Fibroblast of lung (primary cell): ENCODE data around the gene COL16A1. TPM values are rescaled to one million over a fixed set of nuclear protein-coding genes. Genes with fewer than 3 reads are reported as not detected.
A peak's percentile ranks its signal among the peaks of the same experiment; 100 is the strongest.

Source experiments
- DNase-seq, 2 donors: peaks; one replicate each; pipeline versions ENCODE4 v3.0.0 to v3.0.0-alpha.2; 2010; ENCODE audit warnings: low read depth in 2 of 2
- H2AFZ ChIP-seq: 2 replicates; pipeline ENCODE4 v1.5.1; 2012; ENCODE audit warnings: low read length, control low read depth, inconsistent platforms
- H3K27ac ChIP-seq: 2 replicates; pipeline ENCODE4 v1.5.1; 2011; ENCODE audit warnings: low read length, control low read depth; ENCODE audit not compliant: insufficient read depth
- H3K27me3 ChIP-seq: 2 replicates; pipeline ENCODE4 v1.5.1; 2011; ENCODE audit warnings: mild to moderate bottlenecking, low read length; ENCODE audit not compliant: control insufficient read depth, insufficient read depth
- H3K36me3 ChIP-seq: 2 replicates; pipeline ENCODE4 v1.5.1; 2011; ENCODE audit warnings: low read length; ENCODE audit not compliant: control insufficient read depth, insufficient read depth
- H3K4me1 ChIP-seq: 2 replicates; pipeline ENCODE4 v1.5.1; 2011; ENCODE audit warnings: low read length; ENCODE audit not compliant: control insufficient read depth, insufficient read depth; ENCODE audit errors: extremely low read depth
- H3K4me2 ChIP-seq: 2 replicates; pipeline ENCODE4 v1.5.1; 2011; ENCODE audit warnings: low read length, control low read depth; ENCODE audit not compliant: insufficient read depth; ENCODE audit errors: extremely low read depth
- H3K4me3 ChIP-seq, 4 experiments: fragments of 200-600 bp in 1 of 4; sonication (generic) in 1 of 4; replicated peaks in 1 of 4; 2 replicates each; pipeline ENCODE4 v1.5.1; 2011 to 2016; ENCODE audit warnings: low read length in 4 of 4, low read depth in 3 of 4, mild to moderate bottlenecking in 3 of 4, control low read depth in 2 of 4, inconsistent platforms in 1 of 4, mixed read lengths in 1 of 4; ENCODE audit not compliant: insufficient read depth in 1 of 4; ENCODE audit errors: control extremely low read depth in 1 of 4
- H3K79me2 ChIP-seq: 2 replicates; pipeline ENCODE4 v1.5.1; 2012; ENCODE audit warnings: mild to moderate bottlenecking, low read length, inconsistent platforms; ENCODE audit not compliant: control insufficient read depth, insufficient read depth
- H3K9ac ChIP-seq: 2 replicates; pipeline ENCODE4 v1.5.1; 2011; ENCODE audit warnings: mild to moderate bottlenecking, low read length, control low read depth; ENCODE audit not compliant: insufficient read depth
- H3K9me3 ChIP-seq: 2 replicates; pipeline ENCODE4 v1.5.1; 2012; ENCODE audit warnings: low read depth, low read length; ENCODE audit not compliant: control insufficient read depth, insufficient read depth
- H4K20me1 ChIP-seq: 2 replicates; pipeline ENCODE4 v1.5.1; 2011; ENCODE audit warnings: low read length; ENCODE audit not compliant: control insufficient read depth, insufficient read depth; ENCODE audit errors: extremely low read depth
- CTCF ChIP-seq, 2 donors: IDR thresholded peaks in 1 of 2; conservative IDR thresholded peaks in 1 of 2; 1 replicate in 1 of 2; 2 replicates in 1 of 2; pipeline ENCODE4 v1.5.1; 2011 to 2012; ENCODE audit warnings: low read length in 2 of 2, control low read depth in 1 of 2, inconsistent platforms in 1 of 2, low read depth in 1 of 2, mild to moderate bottlenecking in 1 of 2
- EZH2 ChIP-seq: IDR thresholded peaks from 2 replicates; pipeline ENCODE4 v1.5.1; 2012; ENCODE audit warnings: low read length, control low read depth, mild to moderate bottlenecking; ENCODE audit errors: missing control alignments
- polyA plus RNA-seq, 2 donors: library from polyadenylated mRNA; depleted of rRNA in 1 of 2; stranded (reverse) in 1 of 2; unstranded in 1 of 2; fragments of >200 nt; gene quantifications; 2 replicates each; pipeline ENCODE4 v1.2.1, GENCODE V29; 2011 to 2012; ENCODE audit warnings: missing spikeins in 1 of 2
- total RNA-seq: library from RNA; depleted of rRNA; stranded (reverse); fragments of >200 nt; gene quantifications from 2 replicates; pipeline ENCODE4 v1.2.1, GENCODE V29; 2014

The COL16A1 gene
- total and polyA plus RNA-seq, 2 donors (not counting 1 experiment from before 2014, with no cell fraction given): 20.9 to 80.3 TPM

- H3K36me3 ChIP-seq: no peaks in the 10 kb centered on the region
- no peak overlapping the region for H2AFZ ChIP-seq
- no peaks in the 10 kb centered on the region for H3K79me2 ChIP-seq
- no peaks in the 10 kb centered on the region for H3K9me3 ChIP-seq
- no peaks in the 10 kb centered on the region for H3K27me3 ChIP-seq
- no peak overlapping the region for H3K27ac ChIP-seq
- H4K20me1 ChIP-seq: no peaks in the 10 kb centered on the region
- no peak for TF ChIP-seq CTCF (conservative IDR thresholded peaks at IDR 0.05 in 1 of 2, IDR thresholded peaks at IDR 0.05 in 1 of 2; ENCODE audit: low read depth in 1 of 2, low read length in 2 of 2)
- no peak for TF ChIP-seq EZH2
- H3K4me2 ChIP-seq: no peak overlapping the region
- DNase-seq: no peak
- no peak overlapping the region for H3K4me3 ChIP-seq
- H3K4me1 ChIP-seq: no peaks in the 10 kb centered on the region
- no peak overlapping the region for H3K9ac ChIP-seq
These were observed 22.9 kb upstream of the COL16A1 start for GRCh38 chr1:31726715-31727114.

DNA sequence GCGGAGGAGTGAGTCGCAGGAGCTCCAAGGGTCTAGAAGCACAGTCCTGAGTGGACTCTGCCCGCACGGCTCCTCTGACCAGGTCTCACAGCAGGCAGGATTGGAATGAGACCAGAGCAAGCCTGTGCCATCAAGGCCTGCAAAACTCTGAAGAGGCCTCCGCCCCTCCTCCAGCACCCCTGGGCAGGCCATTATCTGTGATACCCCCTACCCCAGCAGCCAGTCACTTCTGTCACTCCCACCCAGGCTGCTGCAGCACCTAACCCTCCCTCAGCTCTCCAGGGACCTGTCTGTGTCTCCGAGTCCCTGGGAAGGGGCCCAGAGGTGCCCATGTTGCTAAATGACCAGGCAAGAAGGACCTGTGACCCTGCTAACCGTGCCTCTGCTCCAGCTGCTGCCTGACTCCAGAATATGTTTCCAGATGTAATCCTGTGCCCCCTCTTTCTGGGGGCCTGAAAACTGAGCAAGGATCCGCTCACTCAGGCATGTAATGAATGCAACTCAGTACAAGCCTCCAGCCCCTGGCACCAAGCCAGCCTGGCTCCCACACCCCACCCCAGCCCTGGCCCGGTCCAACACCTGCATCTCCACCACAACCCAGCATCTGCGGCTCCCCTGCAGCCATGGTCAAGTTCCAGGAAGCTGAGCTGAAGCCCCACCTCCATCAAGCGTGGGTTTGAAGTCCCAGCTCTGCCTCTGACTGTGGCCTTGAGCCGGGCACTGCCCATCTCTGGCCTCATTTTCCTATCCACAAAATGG is 22.1 kb upstream of the COL16A1 start:
- Histone ChIP-seq H3K9ac (no peak overlapping the region), H3K4me2 (no peak overlapping the region), H3K9me3 (no peaks in the 10 kb centered on the region), H3K36me3 (no peaks in the 10 kb centered on the region), H2AFZ (no peak overlapping the region), H3K4me3 (no peak overlapping the region), H3K4me1 (no peaks in the 10 kb centered on the region), H3K27ac (no peak overlapping the region), H3K79me2 (no peaks in the 10 kb centered on the region), H4K20me1 (no peaks in the 10 kb centered on the region), H3K27me3 (peaks cover 2% of the 10 kb centered on the region)
- DNase-seq: peak in 1 of 2 donors; percentile 48
- TF ChIP-seq CTCF (conservative IDR thresholded peaks at IDR 0.05 in 1 of 2, IDR thresholded peaks at IDR 0.05 in 1 of 2; ENCODE audit: low read depth in 1 of 2, low read length in 2 of 2): no peak
- TF ChIP-seq EZH2: no peak

GRCh38 chr1:31725134-31725533 is 21.3 kb upstream of the COL16A1 start:
- no peaks in the 10 kb centered on the region for H3K4me1 ChIP-seq
- peaks cover 2% of the 10 kb centered on the region for H3K27me3 ChIP-seq
- no peaks in the 10 kb centered on the region for H3K79me2 ChIP-seq
- H3K9me3 ChIP-seq: no peaks in the 10 kb centered on the region
- no peak for DNase-seq
- H4K20me1 ChIP-seq: no peaks in the 10 kb centered on the region
- TF ChIP-seq EZH2 (no peak), CTCF (conservative IDR thresholded peaks at IDR 0.05 in 1 of 2, IDR thresholded peaks at IDR 0.05 in 1 of 2; ENCODE audit: low read depth in 1 of 2, low read length in 2 of 2) (no peak)
- H3K36me3 ChIP-seq: no peaks in the 10 kb centered on the region
- no peak overlapping the region for H3K27ac ChIP-seq
- H2AFZ ChIP-seq: no peak overlapping the region
- H3K9ac ChIP-seq: no peak overlapping the region
- H3K4me2 ChIP-seq: no peak overlapping the region
- no peak overlapping the region for H3K4me3 ChIP-seq
